Measurements from ENCODE around the gene FOXL3.
A peak's percentile ranks its signal among the peaks of the same experiment; 100 is the strongest.

The FOXL3 gene

DNA sequence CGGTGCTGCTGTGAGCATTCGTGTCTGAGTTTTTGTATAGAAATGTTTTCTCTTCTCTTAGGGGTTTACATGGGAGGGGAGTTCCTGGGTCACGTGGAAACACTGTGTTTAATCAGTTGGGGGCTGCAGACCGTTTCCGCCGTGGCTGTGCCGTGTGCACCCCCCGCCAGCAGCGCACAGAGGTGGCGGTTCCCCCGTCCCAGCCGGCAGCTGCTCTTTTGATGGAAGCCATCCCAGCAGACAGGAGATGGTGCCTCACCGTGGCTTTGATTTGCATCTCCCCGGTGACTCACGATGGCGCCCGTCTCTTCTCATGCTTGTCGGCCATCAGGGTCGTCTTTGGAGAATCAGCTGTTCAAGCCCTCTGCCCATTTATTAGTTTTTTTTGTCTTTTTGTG is 34.9 kb upstream of the FOXL3 start:
- DNase-seq (ENCODE audit: low read depth in 2 of 2) = no peak

DNA sequence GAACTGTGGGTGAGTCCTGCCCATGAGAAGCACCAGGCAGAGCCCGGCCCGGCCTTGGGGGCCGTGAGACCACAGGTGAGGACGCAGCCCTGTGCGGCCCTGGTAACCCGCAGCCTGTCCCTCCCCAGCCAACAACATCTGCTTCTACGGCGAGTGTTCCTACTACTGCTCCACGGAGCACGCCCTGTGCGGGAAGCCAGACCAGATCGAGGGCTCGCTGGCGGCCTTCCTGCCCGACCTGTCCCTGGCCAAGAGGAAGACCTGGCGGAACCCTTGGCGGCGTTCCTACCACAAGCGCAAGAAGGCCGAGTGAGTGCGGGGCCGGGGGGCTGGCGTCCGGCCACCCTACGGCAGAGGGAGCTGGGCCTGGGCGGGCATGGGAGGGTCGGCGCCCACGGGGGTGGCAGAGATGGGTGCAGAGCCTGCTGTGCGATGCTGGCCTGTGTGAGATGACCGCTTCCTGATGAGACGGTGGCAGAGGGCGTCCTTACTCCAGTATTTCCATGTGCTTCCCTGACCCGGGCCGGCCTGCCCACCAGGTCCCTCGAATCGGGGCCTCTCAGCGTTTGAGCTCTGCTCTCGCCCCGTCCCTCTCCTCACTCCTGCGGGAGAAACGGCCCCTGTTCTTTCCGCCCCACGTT is 34.1 kb upstream of the FOXL3 start:
- no peak for DNase-seq (ENCODE audit: low read depth in 2 of 2)

DNA sequence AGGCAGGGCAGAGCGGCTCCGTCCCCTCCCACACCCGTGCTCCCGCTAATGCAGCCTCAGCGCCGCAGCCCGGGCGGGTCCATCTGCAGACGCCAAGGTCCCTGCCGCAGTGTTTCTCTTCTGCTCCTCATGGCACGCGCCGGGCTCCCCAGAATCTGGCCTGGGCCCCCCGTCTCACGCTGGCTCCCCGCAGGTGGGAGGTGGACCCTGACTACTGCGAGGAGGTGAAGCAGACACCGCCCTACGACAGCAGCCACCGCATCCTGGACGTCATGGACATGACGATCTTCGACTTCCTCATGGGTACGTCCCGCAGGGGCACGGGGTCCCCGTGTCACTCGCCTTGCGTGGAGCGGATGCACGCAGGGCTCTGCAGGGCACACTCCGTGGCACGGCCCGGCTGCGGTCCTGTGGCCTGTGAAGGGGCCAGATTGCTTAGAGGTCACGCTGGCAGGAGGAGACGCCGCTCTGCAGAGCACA is 33.5 kb upstream of the FOXL3 start:
- DNase-seq (ENCODE audit: low read depth in 2 of 2) = no peak

DNA sequence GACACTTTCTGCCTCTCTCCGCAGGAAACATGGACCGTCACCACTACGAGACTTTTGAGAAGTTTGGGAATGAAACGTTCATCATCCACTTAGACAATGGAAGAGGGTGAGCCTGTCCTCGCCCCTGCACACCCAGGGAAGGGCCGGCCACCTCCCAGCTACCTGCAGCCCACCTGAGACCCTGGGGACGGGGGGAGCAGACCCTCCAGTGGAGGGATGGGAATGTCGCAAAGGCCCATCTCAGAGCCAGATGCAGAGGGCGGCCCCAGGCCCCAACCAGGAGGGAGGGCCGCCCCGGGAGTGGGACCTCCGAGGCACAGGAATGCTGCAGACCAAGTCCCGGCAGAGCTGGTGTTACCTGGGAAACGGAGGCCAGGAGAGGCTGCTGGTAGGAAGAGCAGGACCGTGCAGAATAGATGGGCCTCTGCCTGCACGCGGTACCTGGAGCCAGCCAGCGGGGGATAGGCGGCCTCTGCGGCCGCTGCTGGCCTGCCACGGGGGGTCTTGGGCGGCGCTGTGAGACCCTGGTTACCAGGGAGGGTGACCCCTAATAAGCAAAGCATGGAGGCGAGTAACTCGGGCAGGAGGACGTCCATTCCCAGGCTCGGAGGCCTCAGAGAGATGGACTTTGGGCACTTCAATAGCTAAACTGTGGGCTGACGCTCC is 32.9 kb upstream of the FOXL3 start:
- no peak for DNase-seq (ENCODE audit: low read depth in 2 of 2)

DNA sequence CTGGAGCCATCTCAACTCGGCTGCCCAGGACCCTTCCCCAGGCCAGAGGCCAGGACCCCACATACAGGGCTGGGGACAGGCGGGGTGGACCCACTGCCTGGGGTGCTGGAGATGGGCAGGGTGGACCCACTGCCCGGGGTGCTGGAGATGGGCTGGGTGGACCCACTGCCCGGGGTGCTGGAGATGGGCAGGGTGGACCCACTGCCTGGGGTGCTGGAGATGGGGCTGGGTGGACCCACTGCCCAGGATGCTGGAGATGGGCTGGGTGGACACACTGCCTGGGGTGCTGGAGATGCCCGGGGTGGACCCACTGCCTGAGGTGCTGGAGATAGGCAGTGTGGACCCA is 32.4 kb upstream of the FOXL3 start:
- DNase-seq (ENCODE audit: low read depth in 2 of 2) = no peak

DNA sequence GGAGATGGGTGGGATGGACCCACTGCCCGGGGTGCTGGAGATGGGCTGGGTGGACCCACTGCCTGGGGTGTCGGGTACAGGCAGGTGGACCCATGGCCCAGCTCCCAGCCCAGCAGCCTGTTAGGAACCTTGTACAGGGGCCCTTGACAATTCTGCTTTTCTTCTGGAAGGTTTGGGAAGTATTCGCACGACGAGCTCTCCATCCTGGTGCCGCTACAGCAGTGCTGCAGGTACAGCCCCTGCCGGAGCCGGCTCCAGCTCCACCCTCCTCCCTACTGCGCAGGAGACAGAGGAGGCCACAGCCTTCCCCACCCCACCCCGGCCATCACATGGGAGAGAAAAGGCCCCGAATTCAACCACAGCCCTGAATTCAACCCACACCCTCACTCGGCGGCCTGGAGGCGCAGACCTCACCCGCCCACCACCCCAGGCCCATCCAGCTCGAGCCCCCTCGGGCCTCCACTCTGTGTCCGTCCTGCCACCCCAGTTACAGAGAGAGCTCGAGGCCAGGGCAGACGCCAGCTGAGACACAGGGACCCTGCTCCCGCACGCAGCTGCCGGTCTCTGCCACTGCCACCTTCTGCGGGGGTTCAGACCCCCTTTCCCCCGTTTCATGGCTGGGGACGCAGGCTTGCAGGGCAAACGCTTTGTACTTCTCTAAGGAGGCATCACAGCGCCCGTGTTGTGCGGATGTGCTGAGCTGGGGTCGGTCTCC is 31.3 kb upstream of the FOXL3 start:
- DNase-seq (ENCODE audit: low read depth in 2 of 2) = no peak

DNA sequence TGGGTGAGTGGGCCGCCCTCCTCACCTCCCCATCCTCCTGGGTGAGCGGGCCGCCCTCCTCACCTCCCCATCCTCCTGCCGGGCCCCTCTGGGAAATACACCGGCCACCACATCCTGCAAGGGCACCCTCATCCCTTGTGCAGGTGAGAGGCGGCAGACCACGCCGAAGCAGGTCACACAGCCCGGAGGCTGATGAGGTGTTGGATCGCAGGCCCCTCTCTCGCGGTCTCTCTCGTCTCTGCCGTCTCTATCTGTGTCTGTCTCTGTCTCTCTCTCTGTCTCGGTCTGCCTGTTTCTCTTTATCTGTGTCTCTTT is 30.8 kb upstream of the FOXL3 start:
- no peak for DNase-seq (ENCODE audit: low read depth in 2 of 2)

DNA sequence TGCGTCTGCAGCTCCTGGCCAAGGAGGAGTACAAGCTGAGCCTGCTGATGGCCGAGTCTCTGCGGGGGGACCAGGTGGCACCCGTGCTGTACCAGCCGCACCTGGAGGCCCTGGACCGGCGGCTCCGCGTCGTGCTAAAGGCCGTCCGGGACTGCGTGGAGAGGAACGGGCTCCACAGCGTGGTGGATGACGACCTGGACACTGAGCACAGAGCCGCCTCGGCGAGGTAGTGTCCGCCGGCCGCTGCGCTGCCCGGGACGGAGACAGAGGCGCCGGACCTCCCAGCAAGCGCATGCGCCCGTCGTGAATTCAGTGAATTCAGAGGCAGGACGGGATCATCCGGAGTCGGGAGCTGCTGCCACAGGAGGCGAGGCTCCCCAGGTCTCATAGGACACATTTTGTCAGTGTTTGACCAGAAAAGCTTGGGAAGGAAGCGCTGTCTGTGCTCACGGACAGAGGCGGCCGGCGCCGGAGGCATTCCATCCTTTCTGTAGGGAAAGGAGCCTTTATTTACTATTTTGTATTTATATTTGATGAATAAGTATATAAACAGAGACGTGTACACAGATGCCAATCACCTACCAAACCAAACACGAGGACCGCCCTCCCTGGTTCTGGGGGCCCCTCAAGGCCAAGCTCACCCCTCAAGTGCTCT is 30.1 kb upstream of the FOXL3 start:
- DNase-seq (ENCODE audit: low read depth in 2 of 2) = no peak

DNA sequence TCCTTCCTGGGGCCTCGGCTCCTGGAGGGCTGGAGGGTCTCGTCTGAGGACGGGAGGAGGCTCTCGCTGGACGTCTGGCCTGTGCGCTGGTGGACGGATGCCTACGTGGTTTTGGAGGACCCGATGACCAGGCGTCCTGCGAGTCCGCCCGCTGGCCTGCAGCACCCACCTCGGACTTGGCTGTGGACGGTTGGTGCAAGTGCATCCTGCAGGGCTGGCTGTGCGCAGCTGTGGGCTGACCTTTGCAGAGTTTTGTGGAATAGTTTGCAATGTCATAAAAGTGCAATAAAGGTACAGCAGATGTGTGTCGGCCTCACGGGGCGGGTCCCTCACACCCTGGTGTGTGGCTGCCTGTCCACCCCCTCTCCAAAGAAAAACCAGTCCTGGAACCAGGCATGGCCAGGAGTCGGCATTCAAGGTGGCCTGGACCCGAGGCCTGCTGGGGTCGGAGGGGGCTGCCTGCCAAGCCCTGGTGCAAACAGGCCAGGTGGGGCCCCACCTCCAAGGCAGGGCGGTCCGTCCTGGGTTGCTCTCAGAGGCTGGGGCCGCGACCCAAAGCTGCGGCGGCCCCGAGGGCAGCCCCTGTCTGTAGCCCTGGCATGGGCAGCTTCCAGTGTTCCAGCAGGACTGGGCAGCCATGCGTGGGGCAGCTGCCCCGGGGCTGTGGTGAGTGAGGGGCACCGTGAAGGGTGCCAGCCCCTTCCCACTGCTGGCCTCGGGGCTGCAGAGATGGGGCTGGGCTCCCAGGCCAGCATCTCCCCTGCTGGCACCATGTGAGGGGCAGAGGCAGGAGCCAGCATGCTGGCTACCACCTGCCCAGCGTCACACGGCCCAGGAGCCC is 29.3 kb upstream of the FOXL3 start:
- DNase-seq (ENCODE audit: low read depth in 2 of 2) = no peak

DNA sequence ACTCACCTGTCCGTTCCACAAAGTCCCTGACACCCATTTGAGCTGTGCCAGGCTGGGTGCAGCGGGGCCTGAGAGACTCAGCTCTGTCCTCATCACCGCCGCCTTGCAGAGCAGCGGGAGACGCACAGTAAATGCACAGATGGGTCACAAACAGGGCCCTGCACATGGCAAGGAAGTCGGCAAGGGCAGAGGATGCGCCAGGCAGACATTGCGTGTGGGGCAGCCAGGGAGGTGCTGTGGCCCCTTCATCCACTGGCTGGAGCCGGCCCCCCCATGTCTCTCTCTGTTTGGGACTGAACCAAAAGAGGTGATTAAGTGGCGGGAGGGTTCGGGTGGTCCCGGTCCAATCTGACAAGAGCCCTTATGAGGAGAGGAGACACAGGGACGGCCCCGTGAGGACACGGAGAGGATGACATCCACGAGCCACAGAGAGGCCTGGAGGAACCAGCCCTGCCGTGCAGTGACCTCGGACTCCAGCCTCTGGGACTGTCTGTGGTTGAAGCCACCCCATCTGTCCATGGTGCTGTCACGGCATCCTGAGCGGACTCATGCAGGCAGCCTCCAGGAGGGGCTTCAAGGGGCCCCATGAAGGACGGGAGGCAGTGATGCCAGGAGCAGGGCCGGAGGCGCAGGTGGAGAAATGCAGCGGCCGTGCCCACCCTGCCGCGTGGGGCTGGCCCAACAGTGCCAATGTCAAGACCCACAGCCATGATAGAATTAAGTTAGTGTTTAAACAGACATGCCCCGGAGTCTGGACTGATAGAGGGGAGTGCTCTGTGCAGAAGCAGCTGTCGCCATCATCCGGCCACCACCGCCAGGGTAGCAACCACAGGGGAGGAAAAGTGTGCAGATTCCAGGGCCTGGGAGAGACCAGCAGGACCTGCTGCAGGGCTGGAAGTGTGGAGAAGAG is 28.4 kb upstream of the FOXL3 start:
- no peak for DNase-seq (ENCODE audit: low read depth in 2 of 2)

DNA sequence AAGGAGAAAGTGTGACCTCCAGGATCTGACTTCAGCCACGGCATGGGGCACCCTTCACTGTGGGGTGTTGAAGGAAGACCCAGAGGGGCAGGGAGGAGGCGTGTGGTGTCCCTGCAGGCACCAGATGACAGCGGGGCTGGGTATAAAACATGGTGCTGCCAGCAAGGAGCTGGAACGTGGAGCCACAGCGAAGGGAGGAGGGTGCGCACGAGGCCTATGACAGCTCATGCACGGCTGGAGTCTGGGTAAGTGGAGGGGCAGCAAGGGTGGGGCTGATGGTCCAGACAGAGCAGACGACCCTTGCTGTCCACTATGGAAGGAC is 27.8 kb upstream of the FOXL3 start:
- no peak for DNase-seq (ENCODE audit: low read depth in 2 of 2)

DNA sequence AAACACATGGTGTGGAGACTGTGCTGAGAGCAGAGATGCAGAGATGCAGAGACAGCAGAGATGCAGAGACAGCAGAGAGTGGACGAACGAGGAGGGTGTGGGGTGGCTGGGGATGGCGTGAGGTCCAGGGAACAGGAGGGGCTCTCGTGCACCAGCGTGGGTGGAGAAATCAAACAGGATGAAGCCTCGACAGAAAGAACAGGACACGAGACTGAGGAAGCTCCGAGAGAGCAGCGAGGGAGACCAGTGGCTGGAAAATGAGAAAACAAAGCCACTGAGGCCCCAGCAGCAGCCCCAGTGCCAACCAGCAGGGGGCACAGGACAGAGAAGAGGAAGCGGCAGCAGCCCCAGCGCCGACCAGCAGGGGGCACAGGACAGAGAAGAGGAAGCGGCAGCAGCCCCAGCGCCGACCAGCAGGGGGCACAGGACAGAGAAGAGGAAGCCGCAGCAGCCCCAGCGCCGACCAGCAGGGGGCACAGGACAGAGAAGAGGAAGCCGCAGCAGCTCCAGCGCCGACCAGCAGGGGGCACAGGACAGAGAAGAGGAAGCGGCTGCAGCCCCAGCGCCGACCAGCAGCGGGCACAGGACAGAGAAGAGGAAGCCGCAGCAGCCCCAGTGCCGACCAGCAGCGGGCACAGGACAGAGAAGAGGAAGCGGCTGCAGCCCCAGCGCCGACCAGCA is 27.2 kb upstream of the FOXL3 start:
- peak; percentile 62 to 80 for DNase-seq (ENCODE audit: low read depth in 2 of 2)

DNA sequence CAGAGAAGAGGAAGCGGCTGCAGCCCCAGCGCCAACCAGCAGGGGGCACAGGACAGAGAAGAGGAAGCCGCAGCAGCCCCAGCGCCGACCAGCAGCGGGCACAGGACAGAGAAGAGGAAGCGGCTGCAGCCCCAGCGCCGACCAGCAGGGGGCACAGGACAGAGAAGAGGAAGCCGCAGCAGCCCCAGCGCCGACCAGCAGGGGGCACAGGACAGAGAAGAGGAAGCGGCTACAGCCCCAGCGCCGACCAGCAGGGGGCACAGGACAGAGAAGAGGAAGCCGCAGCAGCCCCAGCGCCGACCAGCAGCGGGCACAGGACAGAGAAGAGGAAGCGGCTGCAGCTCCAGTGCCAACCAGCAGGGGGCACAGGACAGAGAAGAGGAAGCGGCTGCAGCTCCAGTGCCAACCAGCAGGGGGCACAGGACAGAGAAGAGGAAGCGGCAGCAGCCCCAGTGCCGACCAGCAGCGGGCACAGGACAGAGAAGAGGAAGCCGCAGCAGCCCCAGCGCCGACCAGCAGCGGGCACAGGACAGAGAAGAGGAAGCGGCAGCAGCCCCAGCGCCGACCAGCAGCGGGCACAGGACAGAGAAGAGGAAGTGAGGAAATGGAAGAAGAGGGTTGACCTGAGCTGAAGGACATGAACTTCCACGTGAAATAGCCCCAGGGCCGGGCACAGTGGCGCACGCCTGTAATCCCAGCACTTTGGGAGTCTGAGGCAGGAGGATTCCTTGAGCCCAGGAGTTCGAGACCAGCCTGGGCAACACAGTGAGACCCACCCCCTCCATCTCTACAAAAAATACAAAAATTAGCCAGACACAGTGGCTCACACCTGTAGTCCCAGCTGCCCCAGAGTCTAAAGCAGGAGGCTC is 26.3 kb upstream of the FOXL3 start:
- DNase-seq (ENCODE audit: low read depth in 2 of 2) = peak; percentile 6 to 15

DNA sequence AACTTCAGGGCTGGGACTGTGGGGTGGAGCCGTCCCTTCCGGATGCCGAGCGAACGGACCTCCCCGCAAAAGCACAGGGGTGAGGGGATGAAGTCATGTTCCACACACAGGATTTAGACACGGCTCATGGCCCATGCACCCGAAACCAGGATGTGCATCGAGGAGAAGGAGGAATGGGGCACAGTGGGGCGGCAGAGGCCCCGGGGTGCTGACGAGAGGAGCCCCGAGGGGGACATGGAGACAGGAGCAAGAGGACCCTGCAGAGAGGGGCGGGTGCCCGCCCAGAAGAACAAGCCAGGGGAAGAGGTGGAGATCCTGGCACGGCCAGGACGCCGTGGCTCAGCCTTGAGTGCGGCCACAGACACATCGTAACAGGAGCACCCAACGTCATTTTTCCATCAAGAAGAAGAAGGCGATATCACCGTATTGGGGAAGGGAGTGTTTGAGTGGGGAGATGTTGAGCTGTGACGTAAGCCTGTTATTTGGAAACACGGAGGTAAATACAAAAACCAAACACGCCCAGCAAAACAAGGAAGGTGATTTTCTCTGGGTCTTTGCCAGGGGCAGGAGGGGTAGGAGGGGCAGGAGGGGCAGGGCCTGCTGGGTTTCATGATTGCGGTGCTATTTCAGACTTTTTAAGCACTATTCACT is 25.3 kb upstream of the FOXL3 start:
- no peak for DNase-seq (ENCODE audit: low read depth in 2 of 2)

DNA sequence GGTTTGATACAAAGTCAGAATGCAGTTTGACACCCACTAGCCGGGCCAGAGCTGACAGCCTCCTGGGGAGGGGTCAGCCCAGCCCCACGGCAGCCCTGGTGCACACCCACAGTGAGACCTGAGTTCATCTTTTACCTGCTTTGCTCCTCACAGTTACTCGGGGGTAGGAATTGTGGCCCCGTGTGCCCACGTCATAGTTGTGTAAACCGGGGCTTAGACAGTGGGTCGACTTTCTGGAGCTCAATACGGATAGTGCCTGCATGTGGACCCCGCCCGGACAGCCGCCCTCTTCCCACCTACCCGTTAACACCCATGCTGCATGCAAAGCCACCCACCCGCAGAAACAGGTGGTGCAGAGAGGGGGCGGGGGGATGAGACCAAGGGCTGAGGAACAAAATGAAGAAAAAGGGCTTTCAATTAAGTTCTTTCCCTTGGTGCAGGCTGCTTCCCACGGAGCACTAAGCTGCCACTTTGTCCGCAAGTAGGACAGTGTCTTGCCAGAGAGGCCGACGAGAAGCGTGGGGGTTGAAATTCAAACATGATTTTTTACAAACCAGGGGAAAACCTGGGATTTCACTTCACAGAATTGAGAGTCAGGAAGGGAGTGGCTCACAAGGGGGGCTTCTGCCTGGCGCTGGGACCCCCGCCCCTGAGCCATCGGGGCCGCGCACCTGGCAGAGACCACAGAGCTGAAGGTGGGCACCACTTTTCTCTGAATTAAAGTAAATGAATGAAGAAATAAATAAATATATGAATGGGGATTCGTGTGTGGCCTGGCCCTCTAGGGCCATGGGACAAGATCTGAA is 24.6 kb upstream of the FOXL3 start:
- no peak for DNase-seq (ENCODE audit: low read depth in 2 of 2)

DNA sequence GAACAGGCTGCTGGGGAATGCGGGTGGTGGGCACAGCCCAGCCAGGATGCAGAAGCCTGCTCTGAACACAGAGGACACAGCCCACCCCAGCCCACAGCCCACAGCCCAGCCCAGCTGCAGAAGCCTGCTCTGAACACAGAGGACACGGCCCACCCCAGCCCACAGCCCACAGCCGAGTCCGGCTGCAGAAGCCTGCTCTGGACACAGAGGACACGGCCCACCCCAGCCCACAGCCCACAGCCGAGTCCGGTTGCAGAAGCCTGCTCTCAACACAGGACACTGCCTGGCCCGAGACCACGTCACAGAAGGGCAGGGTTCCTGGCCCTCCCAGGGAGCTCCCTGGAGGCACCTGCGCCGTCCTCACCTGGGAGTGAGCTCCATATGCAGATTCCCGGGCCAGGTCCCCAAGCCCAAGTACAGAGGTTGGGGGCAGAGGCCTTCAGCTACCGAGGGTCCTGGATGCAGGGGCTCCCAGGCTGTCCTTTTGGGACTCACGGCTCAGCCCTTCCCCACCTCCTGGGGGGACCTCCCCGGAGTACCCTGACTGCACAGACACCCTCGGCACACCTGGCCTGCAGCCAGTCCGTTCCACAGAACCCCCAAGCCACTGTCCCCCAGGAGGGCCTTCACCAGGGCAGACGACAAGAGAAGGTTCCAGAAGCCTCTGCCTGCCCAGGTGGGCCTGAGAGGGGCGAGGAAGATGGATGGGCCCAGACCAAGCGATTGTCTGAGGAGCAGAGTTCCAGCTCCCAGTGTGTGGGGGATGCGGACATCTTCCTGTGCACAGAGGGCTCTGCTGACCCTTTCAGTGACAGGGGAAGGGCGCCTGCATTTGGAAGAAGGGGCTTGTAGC is 23.7 kb upstream of the FOXL3 start:
- no peak for DNase-seq (ENCODE audit: low read depth in 2 of 2)

Measured in stimulated activated CD4-positive, alpha-beta T cell treated with anti-CD3 and anti-CD28 coated beads, Interleukin-12 subunit alpha, Interleukin-12 subunit beta, amount 100 ng/mL, for 24 hours (primary cell).